SK-N-MC (cell line): ENCODE results near the gene ARAP3.

Experiments
- EZH2 ChIP-seq: fragments of 200-600 bp; sonication (generic); IDR thresholded peaks from one replicate; pipeline ENCODE4 v1.6.1; 2017; ENCODE audit warnings: antibody characterized with exemption
- FOXP2 ChIP-seq: optimal IDR thresholded peaks from 2 replicates; pipeline ENCODE3; 2011; ENCODE audit warnings: mild to moderate bottlenecking, moderate library complexity; ENCODE audit not compliant: insufficient read depth; ENCODE audit errors: extremely low read length, control extremely low read depth
- POLR2AphosphoS5 ChIP-seq: IDR thresholded peaks from 2 replicates; pipeline ENCODE4 v1.6.1; 2012; ENCODE audit warnings: mild to moderate bottlenecking, low read depth, low read length, borderline replicate concordance

DNA sequence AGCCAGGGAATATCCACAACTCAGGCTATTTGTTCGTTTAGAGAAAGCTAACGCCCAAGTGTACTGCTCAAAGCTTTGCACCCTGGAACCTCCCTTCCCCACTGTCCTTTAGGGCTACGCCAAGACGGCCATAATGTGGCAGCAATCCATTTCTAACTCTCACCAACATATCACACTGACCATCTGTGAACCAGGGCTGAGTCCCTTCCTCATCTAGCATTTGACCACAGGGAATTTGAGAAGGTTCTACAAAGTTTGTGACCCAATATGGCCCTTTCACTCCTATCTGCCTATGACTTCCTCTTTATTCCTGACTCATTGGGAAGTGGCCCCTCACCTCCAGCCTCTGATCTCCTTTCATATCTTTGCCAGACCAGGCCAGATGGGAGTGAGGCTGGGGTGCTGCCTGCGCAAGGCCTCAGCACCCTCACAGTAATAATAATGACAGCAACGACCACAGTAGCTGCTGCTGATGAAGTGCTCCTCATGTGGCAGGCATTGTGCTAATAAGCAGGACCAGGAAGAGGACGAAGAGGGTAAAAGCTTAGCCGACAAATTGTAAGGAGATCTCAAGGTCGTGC lies 9.3 kb upstream of the ARAP3 start:
- TF ChIP-seq POLR2AphosphoS5 (no peak), EZH2 (no peak), FOXP2 (no peak)
